ENCODE measurements around the gene PKP4. TPM values are rescaled to one million over a fixed set of nuclear protein-coding genes. Genes with fewer than 3 reads are reported as not detected.

Gene PKP4
- total RNA-seq, 1 donor from 2014 or later, result 49.6 TPM

DNA sequence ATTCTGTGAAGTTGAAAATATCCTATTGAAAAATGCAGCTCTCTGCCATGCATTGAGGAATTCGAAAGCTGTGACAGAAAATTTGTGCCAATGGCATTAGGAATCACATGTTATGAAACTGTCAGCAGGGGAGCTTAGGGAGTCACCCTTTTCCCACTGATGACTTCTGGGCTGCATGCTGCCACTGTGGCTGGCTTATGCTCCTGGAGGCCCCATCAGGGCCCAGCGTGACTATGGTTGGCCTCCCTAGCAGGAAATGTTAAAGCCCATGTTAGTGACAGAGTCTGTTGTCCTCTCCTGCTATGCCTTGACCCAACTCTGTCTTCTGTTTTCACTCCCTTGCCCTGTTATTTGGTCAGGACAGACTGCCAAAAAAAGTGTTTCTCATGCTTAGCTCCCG is 198.9 kb downstream of the PKP4 start:
- intact Hi-C loops (cut with DNase I), result loop anchor here (5.0 kb wide), 1 partner anchor 82 kb away; no protein-coding TSS in a partner anchor
- no peak for ATAC-seq (ENCODE audit: poor library complexity)

GRCh38 chr2:158656492-158657229 is 199.9 kb downstream of the PKP4 start:
- ATAC-seq (ENCODE audit: poor library complexity) (no peak), DNase-seq (no peak)
- intact Hi-C loops (cut with DNase I), result loop anchor here (5.0 kb wide), 1 partner anchor 81 kb away; no protein-coding TSS in a partner anchor

More for the DNA sequence above, 198.9 kb downstream of the PKP4 start:
- no peak for DNase-seq

DNA sequence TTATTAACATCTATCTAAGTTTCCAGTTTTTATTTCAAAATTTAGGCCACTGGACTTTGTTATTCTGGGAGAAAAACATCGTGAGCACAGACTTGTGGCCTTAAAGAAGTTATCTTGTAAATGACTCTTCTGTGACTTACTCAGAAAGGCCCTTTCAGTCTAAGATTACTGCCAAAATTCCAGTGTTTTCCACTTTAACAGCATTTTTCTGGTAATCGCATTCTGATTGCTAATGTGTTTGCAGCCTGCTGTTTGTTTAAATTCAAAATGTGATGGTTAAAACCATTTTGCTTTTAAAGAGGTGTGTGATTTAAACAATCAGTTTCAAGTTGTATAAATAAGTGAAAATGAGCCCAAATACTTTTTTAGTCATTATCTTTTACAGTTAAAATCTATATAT is 201.6 kb downstream of the PKP4 start:
- intact Hi-C loops (cut with DNase I), result loop anchor here (5.0 kb wide), 1 partner anchor 79 kb away; no protein-coding TSS in a partner anchor
- ATAC-seq (ENCODE audit: poor library complexity), result no peak
- no peak for DNase-seq

DNA sequence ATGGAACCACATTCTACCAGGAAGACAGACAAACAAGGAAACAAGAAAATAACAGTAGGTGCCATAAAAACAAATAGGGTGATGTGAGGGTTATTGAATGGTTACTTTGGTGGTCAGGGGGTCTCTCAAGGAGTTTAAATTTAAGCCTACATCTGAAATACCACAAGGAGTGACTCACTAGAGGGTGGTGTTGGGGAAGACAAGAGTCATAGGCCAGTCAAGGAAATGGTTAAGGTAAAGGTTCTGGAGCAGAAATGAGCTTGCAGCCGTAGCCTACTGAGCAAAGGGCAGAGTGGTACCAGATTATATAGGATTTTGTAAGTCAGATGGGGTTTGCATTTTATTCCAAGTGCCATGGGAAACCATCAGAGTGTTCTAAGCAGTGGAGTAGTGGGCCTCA is 202.7 kb downstream of the PKP4 start:
- DNase-seq, result no peak
- no peak for ATAC-seq (ENCODE audit: poor library complexity)
- intact Hi-C loops (cut with DNase I), result loop anchor here (5.0 kb wide), 1 partner anchor 78 kb away; no protein-coding TSS in a partner anchor

- intact Hi-C loops (cut with DNase I), result no loop called here
- no peak for DNase-seq
- no peak for ATAC-seq (ENCODE audit: poor library complexity)
Measured at GRCh38 chr2:158661231-158661630, 204.5 kb downstream of the PKP4 start.

GRCh38 chr2:158662421-158662820 is 205.7 kb downstream of the PKP4 start:
- no peak for ATAC-seq (ENCODE audit: poor library complexity)
- intact Hi-C loops (cut with DNase I), result no loop called here
- no peak for DNase-seq

DNA sequence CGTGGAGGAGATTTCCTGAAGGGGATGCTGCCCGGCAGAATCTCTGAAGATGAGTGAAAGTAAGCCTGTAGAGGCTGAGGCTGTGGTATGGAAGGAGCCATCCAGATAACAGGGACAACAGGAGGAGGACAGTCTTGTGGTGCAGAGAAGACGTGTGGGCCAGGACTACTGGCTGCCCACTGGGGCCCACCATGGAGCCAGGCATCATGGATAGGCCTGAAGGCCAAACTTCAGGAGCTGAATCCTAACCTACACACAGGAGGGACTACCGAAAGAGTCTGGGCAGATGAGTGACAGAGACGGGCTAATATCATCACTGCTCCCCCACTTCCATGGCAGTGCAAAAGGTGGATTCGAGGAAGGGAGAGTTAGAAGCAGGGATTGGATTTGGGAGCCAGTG is 207.0 kb downstream of the PKP4 start:
- no peak for ATAC-seq (ENCODE audit: poor library complexity)
- DNase-seq, result no peak
- intact Hi-C loops (cut with DNase I), result no loop called here

GRCh38 chr2:158664987-158665386 is 208.2 kb downstream of the PKP4 start:
- intact Hi-C loops (cut with DNase I), result no loop called here
- DNase-seq (no peak), ATAC-seq (ENCODE audit: poor library complexity) (no peak)

DNA sequence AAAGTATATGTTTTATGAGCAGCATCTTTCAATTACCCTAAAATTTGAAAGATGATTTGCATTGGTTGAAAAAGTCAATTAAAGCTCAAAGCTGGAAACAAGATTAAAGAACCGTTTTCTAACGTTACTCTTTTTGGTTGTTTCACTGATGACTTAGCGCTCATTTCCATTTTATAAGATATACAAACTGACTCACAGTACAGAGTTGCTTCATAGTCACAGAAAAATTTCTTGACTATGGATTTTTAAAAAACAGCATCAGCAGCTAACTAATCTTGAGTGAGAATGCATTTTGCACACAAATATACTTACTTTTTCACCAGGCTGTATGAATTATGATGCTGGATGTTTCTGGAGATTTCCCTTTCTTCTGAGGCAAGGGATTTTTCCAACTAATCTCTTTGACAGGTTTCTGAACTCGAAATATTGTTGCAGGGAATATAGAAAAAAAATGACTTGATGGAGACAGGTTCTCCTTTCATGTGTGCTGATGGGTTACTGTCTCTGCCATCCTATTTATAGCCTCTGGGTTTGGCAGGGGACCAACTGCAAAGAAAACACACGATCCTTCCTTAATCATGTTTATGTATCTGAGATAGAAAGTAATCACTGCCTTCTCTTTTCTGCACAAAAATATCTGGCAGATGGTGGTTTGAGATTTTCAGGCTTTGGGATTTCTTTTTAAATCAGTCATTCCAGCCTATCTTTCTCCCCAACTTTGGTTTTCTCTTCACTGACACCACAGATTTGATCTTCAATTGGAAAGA is 209.0 kb downstream of the PKP4 start:
- ATAC-seq (ENCODE audit: poor library complexity) (no peak), DNase-seq (no peak)
- intact Hi-C loops (cut with DNase I), result no loop called here

DNA sequence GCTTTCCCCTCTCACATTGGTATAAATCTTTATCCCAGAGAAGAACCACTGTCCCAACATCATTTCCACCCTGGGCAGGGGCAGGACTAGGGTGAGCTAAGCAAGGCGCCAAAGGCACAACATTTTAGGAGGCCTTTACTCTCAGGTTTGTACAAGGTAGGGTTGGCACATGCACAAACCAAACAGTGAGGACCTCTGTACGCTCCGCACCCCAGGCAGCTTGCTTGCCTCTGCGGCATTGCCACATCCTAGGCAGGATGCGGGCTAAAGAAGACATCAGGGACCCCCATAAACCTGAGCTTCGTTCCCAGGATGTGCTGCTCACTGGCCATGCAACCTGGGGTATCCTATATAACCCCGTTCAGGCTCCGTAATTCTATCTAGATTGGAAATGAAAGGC is 210.2 kb downstream of the PKP4 start:
- no peak for ATAC-seq (ENCODE audit: poor library complexity)
- DNase-seq, result no peak
- intact Hi-C loops (cut with DNase I), result no loop called here

GRCh38 chr2:158667586-158667985 is 210.8 kb downstream of the PKP4 start:
- ATAC-seq (ENCODE audit: poor library complexity) (peak; percentile 54), DNase-seq (no peak)
- intact Hi-C loops (cut with DNase I), result no loop called here

DNA sequence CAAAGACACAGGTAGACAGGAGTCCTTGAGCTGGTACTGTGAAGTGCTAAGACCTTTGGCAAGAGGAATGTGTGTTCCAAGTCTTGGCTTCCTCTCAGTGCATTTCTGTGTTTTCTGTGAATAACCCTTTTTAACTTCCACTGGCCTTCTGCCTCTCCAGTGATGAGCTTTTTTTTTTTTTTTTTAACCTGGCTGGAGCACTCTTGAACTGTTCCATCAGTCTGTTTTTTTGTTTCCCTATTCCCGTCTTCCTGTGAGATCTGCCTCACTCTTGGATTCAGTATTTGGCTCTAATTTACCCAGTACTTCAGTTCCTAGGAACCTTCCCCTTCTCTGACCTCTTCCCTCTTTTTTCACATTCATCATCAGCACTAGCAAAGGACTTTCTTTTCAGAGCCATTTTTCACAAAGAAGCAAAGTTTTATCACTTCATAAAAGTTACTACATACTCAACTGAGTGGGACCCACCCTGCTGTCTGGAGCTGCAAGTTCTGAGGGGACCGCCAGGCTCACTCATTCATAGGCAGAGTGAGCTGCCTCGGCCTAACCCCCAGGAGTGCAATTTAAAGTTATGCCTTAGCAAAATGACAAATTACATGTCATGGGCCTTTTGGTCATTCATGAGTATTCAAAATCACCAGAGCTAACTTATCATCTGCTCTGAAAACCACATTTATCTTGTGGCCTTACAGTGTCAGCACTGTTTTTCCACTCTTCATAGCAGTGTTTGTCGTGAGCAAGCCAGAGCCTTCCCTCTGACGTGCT is 211.4 kb downstream of the PKP4 start:
- DNase-seq (no peak), ATAC-seq (ENCODE audit: poor library complexity) (peak; percentile 50)
- intact Hi-C loops (cut with DNase I), result no loop called here

- intact Hi-C loops (cut with DNase I), result no loop called here
- DNase-seq, result no peak
- no peak for ATAC-seq (ENCODE audit: poor library complexity)
Measured at GRCh38 chr2:158670292-158670691, 213.5 kb downstream of the PKP4 start.

GRCh38 chr2:158671360-158672245 is 214.9 kb downstream of the PKP4 start:
- DNase-seq (no peak), ATAC-seq (ENCODE audit: poor library complexity) (peak; percentile 21)
- intact Hi-C loops (cut with DNase I), result no loop called here

GRCh38 chr2:158676295-158676694 is 219.5 kb downstream of the PKP4 start:
- ATAC-seq (ENCODE audit: poor library complexity), result peak; percentile 84
- DNase-seq, result no peak
- intact Hi-C loops (cut with DNase I), result no loop called here

- peak; percentile 93 for ATAC-seq (ENCODE audit: poor library complexity)
- peak; percentile 74 for DNase-seq
- intact Hi-C loops (cut with DNase I), result no loop called here
Measured at GRCh38 chr2:158676696-158677095, 219.9 kb downstream of the PKP4 start.

DNA sequence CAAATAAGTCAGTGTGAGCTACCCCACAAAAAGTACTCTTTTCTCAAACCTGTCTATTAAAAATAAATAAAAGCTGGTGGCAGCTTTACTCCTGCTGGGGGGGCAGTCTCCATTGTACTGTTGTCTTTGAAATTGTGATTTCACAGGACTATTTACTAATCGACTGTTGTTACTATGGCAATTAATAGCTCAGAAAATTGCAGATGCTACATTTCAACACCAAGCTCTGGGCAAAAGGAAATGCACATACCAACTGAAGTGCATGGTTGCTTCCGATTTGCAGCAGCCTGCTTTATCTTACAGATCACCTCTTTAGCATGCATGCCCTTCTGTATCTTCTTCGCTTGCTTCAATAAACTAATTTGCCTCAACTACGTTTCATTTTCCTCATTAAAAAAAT is 220.8 kb downstream of the PKP4 start:
- intact Hi-C loops (cut with DNase I), result no loop called here
- ATAC-seq (ENCODE audit: poor library complexity), result no peak
- no peak for DNase-seq

DNA sequence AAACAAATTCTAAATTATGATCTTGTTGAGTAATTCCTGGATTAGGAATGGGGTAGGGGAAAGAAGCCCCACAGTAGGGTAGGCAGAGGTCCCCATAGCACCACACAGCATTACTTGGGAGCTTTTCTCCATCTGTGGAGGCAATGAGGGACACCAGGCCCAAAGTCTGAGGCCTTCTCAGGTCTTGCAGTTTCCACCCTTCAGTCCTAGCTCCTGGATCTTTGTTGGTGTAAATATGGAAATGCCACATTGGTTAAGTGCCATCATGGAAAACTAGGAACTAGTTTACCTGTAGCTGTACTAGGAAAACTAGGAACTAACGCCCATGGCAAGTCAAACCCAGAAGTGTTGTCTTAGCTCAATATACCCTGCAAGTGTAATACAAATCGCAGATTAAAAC is 225.1 kb downstream of the PKP4 start:
- no peak for DNase-seq
- intact Hi-C loops (cut with DNase I), result no loop called here
- no peak for ATAC-seq (ENCODE audit: poor library complexity)

Data from Right ventricle myocardium superior (tissue), 1 donor.